ENCODE results near the gene UGT1A4. TPM values are rescaled to one million over a fixed set of nuclear protein-coding genes. Genes with fewer than 3 reads are reported as not detected.

UGT1A4 gene
- total RNA-seq, 1 donor from 2014 or later = 0.12 TPM

DNA sequence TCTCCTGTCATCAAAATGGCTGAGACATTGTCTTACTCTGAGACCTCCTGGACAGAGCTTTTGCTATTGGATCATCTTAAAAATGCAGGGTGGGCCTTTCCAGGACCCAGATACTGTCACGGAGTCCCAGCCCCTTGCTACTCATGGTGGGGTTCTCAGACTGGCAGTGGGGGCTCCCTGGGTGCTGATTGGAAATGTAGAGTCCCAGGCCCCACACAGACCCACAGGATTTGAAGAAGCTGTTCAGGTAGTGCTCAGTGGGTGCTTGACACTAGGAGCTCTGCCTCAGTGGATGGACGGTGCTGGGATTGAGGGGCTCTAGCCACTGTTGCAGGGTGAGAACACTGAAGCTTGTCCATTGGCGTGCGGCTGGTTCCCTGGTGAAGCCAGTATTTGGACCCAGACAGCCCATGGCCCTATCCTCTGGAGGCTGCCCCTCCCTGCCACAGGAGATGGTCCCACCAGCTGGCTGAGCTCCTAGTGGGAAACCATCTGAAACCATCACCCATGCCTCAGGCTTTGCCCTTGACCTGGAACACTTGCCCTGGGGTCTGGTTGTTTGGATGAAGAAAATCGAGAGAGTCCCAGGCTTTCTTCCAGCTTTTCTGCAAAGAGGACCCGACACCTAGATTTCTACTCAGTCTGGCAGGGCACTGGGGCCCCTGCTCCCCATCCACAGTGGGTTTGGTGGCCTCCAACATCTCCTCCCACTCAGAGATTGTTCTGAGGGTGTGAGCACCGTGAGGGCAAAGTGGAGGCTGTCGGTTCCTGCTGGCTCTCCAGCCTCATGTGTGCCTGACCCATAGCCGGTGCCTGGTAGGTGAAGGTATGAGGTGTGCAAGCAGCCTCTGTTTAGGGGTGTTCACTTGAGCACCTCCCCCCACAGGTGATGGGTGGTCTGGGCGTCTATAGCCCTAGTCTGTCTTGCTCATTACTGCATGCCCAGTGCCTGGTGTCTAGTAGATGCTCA is 89.7 kb downstream of the UGT1A4 start:
- DNase-seq (ENCODE audit: extremely low read depth, low read depth, low spot score) = no peak

DNA sequence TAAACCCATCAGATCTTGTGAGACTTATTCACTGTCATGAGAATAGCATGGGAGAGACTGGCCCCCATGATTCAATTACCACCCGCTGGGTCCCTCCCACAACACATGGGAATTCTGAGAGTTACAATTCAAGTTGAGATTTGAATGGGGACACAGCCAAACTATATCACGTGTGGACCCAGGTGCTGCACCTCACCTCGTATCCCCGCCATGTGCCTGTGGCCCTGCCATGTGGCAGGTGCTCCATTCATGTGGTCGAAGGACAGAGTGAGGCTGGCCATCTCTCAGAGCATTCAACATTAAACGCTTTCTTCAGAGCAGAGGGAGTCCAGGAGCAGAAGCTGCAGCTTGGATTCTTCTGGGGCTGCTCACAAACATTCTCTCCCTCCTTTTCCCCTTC is 91.8 kb downstream of the UGT1A4 start:
- no peak for DNase-seq (ENCODE audit: extremely low read depth, low read depth, low spot score)

DNA sequence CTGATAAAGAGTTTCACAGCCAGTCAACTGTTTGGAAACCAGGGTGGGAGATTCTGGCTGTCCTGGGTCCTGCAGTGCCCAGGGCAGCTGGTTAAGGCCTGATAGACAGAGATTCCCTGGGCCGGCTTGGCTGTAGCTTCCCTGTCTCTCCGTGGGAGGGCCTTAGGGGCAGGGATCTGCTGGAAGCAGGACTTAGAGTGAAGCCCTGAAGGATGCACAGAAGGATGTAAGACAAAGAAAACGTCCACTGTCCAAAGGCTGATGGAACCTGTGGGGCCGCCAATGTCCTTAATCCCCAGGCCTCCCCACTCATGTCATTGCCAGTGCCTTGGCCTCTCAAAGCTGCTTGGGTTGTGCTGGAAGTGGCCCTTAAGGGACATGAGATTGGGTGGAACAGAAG is 92.6 kb downstream of the UGT1A4 start:
- no peak for DNase-seq (ENCODE audit: extremely low read depth, low read depth, low spot score)

DNA sequence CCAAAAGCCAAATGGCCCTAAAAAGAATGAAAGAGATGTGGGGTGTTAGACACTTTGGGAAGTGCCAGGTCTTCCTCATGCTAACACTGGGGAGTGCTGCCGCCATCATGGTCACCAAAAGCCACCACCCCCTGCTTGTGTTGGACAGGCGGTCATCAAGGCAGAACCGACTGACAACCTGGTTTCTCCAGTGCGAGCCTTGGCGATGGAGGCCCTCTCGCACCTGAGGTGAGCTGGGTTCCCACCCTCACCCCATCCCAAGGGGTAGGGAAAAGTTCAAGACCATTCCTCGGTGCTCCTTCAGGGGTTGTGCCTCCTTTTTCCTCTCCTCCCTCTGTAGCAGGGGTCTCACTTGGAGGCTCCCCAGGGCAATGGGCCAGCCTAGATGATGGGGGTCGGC is 93.2 kb downstream of the UGT1A4 start:
- DNase-seq (ENCODE audit: extremely low read depth, low read depth, low spot score) = no peak

DNA sequence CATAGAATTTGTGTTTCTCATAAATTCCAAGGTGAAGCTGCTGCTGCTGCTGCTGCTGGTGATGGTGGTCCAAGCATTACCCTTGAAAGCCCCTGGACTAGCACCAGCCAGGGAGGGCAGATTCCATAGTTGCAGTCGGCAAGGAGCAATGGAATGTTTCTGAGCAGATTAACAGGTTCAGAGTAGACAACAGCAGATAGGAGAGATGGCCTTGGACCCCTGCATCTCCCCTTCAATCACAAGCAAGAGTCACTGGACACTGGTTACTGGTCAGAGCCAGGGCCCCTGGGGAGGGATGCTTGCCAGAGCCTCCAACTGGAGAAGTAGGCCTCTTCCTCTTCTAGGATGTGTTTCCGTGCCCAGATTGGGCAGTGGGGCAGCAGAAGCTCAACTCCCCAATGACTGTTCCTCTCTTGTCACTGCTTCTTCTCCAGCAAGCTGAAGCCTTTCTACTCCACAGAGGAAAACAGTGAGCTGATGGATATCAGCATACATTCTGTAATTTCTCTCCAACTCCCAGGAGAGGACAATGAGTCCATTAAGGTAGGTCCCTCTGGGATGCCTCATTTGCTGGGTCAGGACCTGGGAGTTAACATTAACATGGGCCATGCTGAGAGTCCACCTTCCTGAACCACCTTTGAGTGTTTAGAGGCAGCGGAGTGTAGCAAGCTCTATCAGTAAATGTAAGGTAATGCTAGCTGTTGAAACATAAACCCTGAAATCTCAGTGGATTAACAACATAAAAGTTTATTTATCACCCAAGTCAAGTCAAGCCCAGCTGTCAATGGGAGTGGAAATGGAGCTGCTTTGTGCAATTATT is 94.9 kb downstream of the UGT1A4 start:
- DNase-seq (ENCODE audit: extremely low read depth, low read depth, low spot score) = no peak

DNA sequence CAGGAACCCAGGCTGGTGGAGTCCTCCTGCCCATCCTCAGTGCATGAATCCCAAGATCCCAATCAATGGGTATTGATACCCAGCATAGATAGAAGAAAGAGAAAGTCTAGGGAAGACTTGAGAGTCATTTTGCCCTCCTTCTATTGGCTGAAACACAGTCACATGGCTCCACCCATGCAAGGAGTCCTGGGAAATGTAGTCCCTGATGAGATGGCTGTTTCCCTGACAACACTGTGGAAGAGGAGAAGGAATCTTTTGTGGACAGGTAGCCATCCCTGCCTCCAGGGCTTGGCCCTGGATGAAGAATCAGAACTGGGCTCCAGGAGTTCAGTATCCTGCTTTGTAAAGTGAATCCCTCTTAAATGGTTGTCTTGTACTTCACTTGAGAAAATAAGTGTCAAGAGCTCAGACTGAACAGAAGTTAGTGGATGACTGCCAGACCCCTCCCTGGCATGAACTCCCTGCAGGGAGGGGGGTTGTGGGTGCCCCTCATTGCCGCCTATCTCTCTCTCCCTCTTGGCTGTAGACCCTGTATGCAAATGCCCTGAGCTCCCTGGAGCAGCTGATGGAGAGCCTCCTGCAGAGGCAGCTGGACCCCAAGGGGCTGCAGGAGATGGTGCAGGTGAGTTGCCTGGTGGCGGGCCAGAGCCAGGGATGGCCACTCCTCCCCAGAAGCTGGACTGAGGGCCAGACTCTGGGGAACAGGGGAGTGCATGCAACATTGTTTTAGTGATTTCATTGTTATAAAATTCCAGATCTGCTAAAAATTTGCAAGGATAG is 95.7 kb downstream of the UGT1A4 start:
- DNase-seq (ENCODE audit: extremely low read depth, low read depth, low spot score) = no peak

DNA sequence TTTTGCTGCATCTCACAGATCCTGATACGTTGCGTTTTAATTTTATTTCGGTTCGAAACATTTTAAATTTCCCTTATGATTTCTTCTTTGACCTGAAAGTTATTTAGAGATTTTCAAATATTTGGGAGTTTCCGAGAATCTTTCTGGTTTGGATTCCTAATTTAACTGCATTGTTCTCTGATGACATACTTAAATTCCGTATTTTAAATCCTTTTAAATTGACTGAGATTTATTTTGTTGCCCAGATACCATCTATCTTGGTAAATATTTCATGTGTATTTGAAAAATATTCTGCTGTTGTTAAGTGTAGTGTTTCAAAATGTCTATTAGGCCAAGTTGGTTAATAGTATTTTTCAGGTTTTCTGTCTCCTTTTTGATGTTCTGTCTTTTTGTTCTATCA is 97.3 kb downstream of the UGT1A4 start:
- no peak for DNase-seq (ENCODE audit: extremely low read depth, low read depth, low spot score)

DNA sequence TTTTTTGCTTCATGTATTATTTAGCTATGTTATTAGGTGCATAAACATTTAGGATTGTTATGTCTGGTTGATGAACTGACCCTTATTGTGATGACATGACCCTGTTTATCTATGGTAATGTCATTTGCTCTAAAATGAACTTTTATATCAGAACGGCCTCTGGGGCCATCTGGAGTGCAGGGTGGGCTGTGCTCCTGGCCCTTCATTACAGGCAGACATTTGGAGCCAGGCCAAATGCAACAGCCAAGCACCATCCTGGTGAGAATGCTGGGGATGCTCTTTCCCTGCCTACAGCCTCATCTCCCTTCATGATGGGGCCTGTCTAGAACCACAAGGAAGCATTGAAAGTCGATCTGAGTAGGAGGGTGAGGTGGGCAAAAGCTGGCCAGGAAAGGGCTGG is 97.8 kb downstream of the UGT1A4 start:
- no peak for DNase-seq (ENCODE audit: extremely low read depth, low read depth, low spot score)

DNA sequence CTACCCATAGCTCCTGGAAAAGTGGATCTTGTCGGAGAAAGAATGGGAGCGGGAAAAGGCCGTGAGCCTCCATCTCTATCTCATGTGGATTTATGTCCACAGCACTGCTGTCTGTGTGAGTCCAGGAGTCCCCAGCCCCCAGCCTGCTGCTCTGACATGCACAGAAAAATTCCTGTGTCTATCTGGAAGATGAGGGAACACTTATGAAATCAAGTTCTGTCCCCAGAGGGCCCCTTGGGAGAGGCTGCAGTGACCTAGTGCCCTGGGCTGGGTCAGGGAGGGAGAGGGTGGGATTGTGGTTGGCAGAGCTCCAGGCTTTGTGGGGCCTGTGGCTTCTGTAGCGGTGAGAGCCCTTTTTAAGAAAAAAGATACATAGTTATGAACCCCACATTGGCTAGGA is 98.2 kb downstream of the UGT1A4 start:
- DNase-seq (ENCODE audit: extremely low read depth, low read depth, low spot score) = no peak

DNA sequence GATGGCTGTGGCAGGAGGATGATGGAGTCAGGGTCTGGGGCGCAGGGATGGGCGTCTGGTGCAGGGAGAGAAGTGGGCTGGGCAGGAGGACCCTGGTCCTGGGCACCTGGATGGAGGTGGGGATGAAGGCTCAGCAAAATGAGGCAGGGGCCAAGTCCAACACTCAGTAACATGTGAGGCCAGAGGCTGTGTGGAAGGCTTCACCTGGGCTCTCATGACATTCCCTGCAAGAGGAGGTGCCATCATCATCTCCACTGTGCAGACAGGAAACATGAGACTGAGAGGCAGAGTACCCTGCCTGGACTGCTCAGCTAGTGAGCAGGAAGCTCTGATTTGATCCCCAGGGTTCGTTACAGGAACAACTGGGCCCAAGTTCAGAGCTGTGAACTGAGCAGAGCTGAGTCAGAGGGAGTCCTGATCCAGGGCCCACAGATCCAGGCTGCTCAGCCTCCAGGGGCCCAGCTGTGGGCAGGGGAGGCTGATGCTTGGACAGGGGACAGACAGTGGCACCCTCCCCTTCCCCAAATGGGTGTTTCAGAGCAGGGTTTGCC is 98.9 kb downstream of the UGT1A4 start:
- DNase-seq (ENCODE audit: extremely low read depth, low read depth, low spot score) = no peak

DNA sequence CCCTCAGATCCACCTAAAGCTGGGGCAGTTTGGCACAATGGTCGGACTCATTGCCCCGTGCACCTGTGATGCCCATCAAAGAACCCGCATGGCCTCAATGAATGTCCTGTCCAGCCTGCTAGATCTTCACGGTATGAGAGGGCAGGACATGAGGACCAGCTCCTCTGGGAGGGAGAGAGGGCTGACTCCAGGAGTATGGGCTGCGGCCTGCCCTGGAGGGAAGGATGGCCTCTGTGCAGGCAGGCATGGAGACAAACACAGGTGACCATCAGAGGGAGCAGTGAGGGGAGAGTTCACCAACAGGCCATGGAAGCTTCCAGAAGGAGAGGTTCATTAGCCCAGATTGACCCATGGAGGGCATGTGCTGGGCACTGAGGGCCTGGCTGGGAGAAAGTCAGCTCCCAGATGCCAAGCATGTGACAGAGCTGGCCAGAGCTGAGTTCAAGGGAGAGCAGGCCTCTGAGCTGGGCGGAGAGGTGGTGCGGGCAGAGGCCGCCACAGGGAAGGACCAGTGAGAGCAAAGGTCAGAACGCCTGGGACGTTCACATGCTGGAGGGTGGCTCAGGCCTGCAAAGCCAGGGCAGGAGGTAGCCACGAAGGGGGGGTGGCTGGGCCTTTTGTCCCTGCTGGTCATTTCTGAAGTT is 99.6 kb downstream of the UGT1A4 start:
- no peak for DNase-seq (ENCODE audit: extremely low read depth, low read depth, low spot score)

DNA sequence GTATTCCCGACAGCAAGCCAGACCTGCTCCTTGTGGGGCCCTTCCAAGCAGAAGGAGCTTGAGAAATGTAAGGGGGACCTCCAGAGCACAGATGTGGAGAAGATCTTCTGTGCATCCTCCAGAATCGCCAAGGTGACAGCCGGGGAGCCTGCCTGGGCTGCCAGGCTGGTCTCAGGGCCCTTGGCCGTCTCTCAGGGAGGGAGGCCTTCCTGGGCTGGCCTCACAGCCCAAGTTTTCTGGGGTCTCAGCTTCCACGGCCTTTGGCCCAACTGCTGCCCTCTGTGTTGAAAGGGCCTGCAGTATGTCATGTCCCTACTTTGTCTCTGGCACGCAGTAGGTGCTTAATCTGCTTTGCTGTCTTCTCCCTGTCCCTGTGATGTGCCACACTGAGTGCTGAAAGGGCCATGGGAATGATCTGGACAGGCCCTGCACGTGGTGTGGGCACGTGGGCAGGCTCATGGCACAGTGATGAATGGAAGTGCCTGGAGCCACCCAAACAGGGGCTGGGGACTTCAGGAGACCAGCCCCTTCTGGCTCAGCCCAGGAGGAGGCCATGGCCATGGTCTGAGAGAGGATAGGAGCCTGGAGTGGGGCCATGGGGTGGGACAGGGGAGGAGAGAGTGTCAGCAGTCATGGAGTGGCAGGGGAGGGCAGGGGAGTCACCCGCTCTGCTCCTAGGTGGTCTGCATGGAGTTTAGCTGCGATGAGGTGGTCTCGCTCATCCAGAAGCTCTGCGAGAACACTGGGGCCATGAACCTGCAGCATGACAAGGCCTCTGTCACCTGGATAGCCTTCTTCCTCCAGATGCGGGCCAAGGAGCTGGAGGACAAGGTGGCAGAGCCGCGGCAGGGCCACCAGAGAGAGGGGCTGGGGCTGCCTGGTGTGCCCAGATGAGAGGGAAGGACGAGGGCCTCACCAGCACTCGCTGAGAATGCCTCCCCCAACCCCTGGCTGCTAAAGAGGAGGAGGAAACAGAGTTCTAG is 100.4 kb downstream of the UGT1A4 start:
- DNase-seq (ENCODE audit: extremely low read depth, low read depth, low spot score) = no peak

DNA sequence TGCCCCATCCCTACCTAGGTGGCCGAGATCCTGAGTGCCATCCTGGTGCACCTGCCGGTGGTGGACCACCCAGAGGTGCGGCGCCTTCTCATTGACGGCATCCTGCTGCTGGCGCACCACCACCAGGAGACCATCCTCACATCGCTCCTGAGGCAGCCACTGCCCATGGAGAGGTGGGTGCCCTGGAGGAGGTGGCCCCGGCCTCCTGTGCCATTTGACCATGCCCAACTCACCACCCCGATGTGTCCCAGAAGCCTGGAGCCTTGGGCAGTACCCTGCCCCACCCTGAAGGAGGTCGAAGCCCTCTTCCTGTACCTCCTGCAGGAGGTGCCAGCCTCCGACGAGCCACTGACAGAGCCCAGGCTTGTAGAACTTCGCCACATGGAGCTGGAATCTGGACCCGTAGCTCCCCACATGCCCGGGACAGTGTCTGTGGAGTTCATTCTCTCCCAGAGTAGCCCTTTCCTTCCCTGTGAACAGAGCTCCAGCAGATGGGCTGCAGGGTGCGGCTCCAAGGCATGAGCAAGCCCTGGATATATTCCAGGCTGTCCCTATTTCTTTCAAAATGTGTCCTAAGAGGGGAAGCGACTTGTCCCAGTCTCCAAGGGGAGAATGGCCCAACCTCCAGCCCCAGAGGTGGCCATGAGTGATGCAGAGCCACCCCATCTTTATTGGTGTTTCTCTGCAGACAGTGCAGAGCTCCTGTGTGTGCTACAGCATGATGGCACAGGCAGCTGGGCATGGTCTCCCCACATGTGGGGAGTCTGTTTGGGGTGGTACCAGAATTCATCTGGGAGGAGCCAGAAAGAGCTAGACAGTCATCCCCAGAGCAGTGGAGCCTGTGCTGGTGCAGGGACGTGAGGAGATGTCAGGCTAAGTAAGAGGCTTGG is 101.6 kb downstream of the UGT1A4 start:
- DNase-seq (ENCODE audit: extremely low read depth, low read depth, low spot score) = no peak

DNA sequence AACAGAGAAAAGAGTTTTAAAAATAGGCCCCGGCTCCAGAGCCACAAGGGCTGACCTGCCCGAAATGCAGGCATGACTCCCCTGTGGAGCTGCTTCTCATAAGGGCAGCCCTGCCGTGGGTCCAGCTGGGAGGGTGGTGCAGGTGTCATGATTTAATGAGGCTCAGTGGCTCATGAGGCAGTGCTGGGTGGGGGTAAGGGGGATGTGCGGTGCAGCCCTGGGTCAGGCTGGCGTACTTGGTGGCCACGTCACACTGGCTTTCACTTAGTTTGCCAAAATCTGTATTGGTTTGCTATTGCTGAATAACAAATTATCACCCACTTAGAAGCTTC is 102.2 kb downstream of the UGT1A4 start:
- no peak for DNase-seq (ENCODE audit: extremely low read depth, low read depth, low spot score)

DNA sequence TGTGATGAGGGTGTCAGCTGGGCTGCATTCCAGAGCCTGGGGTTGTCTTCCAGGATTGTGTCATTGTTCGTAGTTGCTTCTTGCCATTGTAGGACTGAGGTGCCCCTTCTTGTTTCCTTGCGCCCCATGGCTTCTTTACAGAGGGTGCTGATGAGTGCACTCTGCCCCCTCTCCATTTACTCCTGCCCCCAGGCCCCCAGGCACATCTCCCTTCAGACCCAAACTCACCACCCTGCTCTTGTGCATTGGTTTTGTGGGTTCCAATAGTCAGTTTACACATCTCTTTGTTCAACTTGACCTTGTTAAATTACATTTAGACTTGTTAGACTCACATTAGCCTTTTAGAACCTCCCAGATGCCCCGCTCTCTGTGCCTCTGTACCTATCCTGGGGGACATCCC is 102.7 kb downstream of the UGT1A4 start:
- DNase-seq (ENCODE audit: extremely low read depth, low read depth, low spot score) = no peak

DNA sequence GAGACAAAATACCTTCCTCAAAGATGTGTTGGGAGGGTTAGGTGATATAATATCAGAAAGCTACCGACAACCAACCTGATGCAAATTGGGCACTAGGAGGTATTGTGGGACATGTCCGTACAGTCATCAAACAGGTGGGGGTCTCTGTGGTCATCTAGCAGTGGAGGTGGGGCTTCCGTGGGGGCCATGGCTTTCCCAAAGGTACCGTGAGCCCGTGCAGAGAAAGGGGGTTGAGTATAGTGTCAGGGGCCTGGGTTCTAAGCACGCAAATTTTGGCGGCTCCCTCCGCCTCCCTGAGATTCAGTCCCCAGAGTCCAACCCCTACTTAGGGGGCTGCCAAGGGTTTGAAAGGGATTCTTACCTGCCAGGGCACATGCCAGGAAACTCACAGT is 103.2 kb downstream of the UGT1A4 start:
- no peak for DNase-seq (ENCODE audit: extremely low read depth, low read depth, low spot score)

DNA sequence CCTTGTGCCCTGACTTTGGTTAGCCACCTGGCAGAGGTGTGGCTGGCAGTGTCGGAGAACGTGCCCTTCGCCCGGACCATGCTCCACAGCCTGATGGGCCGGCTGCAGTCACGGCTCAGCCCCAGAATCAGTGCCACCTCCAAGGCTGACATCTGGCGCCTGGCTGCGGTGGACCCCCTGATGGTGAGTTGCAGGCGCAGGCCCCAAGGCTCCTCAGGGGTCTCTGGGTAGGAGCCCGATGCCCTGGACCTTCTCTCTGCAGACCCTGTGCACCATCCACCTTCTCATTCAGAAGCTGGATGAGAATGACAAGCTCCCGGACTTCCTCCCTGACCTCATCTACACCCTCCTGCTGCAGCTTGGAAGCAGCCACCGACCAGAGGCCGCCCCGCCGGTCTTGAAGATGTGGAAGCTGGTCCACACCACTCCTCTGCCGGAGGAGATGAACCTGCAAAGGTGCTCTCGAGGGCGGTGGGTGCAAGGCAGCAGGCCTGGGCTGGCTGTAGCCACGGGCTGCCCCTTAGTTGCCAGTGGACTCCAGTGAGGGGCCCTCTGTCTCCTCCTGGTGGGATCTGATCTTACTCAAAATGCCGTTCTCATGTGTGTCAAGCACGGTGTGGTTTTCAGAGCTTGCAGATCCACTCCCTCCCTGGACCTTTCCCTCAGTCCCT is 103.7 kb downstream of the UGT1A4 start:
- no peak for DNase-seq (ENCODE audit: extremely low read depth, low read depth, low spot score)

All from glomerular endothelial cell (primary cell).